Activated CD8-positive, alpha-beta memory T cell treated with anti-CD3 and anti-CD28 coated beads, Interleukin-2, amount 50 U/mL, for 24 hours (primary cell): ENCODE measurements around the gene CDX2.
"Not testable (repeated sequence)": the region's sequence is repeated elsewhere in the genome, so short reads cannot be mapped to it uniquely, and the experiment has no call there.

Experiments used
- DNase-seq: peaks from one replicate; pipeline ENCODE4 v3.0.0-alpha.2; 2020; ENCODE audit errors: extremely low read depth

CDX2 gene

GRCh38 chr13:27969082-27969865 is at the start of gene CDX2:
TSS of gene CDX2 (minus strand) at chr13:27969315. CDS start at chr13:27969006, 309 bp downstream.
- DNase-seq: no peak

DNA sequence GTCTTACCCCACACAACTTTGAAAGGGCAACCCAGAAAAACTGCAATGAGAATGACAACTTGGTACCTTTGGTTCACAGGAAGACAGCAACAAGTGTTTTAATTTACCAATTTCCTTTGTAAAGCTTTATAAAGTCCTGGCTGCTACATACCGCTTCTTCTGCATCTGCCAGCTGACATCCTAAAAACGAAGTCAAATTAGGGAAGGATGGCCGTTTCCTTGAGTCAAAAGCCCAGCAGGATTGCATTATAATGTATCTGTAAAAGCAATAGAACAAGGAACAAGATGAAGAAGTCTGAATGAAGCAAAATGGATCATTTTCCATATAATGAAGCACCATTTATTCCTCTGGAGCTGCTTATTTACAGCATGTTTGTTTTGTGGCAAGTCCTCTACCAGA is 45.2 kb upstream of the CDX2 start:
- DNase-seq: no peak

- no peak for DNase-seq
Observed at GRCh38 chr13:28013482-28013881, 44.4 kb upstream of the CDX2 start.

- no peak for DNase-seq
Observed at GRCh38 chr13:28012896-28013295, 43.8 kb upstream of the CDX2 start.

DNA sequence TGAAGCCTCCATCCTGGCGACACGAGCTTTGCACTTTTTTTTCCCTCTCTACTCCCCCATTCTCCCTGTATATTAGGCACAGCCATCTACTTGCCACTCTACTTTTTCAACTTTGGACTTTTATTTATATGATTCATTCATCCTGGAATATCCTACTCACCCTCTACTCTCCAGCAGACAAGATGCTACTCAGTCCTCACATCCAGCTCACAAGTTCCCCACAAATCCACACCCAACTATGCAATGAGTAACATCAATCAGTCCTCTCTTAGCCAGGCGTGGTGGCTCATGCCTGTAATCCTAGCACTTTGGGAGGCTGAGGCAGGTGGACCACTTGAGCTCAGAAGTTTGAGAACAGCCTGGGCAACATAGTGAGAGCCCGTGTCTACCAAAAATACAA is 43.3 kb upstream of the CDX2 start:
- no peak for DNase-seq

DNA sequence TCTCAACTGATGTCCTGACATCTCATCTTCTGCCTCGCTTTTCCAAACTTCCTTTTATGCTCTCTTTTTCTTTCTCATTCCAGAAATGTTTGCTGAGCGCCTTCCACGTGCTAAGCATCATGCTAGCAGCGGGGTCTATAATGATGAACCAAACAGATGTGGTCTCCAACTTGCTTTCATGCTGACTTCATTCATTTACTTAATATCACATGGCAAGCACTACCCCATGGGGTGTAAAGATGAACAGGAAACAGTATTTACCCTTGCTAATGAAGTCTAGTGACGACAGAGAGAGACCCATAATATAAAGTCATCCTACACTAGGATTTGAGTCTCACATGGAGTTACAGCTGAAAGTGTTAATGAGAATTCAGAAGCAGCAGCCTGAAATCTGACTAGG is 40.9 kb upstream of the CDX2 start:
- DNase-seq: no peak

DNA sequence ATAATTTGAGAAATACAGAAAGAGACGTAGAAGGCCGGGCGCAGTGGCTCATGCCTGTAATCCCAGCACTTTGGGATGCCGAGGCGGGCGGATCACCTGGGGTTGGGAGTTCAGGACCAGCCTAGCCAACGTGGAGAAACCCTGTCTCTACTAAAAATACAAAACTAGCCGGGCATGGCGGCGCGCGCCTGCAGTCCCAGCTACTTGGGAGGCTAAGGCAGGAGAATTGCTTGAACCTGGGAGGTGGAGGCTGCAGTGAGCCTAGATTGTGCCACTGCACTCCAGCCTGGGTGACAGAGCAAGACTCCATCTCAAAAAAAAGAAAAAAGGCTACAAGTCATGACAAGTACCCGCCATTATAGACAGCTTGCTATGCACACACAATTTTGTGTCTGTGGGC is 35.9 kb upstream of the CDX2 start:
- not testable (repeated sequence) for DNase-seq

GRCh38 chr13:28002886-28003698 is 34.0 kb upstream of the CDX2 start:
- DNase-seq: no peak

GRCh38 chr13:28001837-28002473 is 32.8 kb upstream of the CDX2 start:
- no peak for DNase-seq

GRCh38 chr13:28001049-28001448 is 31.9 kb upstream of the CDX2 start:
- DNase-seq: no peak

DNA sequence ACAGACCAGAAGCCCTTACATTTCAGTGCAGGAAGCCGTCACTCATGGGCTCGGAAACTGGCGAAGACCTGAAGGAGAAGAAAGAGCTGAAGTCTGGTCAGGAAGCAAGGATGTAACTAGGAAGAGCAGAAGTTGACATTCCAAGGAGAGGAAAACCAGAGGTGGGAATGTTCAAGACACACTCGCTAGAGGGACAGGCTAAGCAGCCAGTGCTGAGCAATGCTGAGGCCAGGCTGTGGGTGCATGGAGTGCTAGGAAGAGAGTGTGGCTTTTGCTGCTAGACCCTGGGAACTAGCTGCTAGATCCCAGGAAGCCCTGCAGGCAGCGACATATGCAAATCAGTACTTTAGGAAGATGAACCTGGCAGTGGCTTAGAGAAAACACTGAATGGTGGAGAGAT is 31.5 kb upstream of the CDX2 start:
- DNase-seq: no peak

- DNase-seq: no peak
Observed at GRCh38 chr13:27997904-27998522, 28.9 kb upstream of the CDX2 start.

- DNase-seq: no peak
Observed at GRCh38 chr13:27991881-27992280, 22.8 kb upstream of the CDX2 start.

DNA sequence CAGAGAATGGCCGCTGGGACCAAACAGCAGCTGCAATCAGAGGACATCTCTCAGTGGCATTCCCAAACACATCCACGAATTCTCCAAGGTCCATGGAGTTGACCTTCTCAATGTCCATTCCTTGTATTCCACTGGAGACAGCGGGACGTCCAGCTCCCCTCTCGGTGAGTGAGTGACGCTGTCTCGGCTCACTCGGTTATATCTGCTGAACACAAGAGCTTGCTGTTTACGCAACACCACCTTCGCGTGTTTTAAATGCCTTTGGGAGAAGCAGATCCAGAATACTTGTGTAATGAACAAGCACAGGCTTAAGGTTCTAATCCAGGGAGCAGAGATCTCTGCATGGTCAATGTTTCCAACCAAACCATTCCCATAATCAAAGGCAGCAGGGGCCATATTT is 19.4 kb upstream of the CDX2 start, which contains the start of gene URAD:
URAD (minus strand) TSS at position 174 of the 400 bp plus-strand sequence; CDS start at position 118, 56 bp downstream.
- no peak for DNase-seq

DNA sequence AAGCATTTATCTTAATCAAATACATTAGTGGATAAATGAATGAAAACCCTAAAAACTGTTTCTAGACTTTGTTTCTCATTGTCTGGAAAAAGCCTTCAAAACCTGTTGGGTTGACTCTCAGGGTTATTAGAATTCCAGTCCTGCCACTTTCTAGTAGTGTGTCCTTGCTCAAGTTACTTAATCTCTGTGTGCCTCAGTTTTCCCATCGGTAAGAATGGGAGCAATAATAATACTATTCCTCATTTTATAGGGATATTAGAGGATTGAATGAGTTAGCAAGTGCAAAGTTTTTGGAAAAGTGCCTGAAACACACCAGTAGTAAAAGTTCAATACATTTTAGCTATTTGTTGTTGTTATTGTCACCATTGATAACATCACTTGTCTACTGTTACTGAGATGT is 16.5 kb upstream of the CDX2 start:
- no peak for DNase-seq

DNA sequence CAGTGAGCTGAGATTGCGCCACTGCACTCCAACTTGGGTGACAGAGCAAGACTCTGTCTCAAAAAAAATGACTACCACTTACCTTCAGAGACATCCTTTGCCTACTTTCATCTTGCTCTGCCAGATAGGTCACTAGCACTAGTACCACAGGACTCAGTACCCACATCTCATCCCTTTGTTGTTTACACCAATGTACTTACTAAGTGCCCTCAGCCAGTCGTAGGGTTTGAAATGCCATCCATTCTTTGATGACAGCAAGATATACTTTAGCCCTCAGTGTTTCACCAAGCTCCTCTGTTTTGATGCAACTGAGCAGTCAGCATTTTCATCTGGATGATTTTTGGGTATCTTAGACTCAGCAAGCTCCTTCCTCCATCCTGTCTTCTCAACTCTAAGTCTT is 13.2 kb upstream of the CDX2 start:
- DNase-seq: no peak

DNA sequence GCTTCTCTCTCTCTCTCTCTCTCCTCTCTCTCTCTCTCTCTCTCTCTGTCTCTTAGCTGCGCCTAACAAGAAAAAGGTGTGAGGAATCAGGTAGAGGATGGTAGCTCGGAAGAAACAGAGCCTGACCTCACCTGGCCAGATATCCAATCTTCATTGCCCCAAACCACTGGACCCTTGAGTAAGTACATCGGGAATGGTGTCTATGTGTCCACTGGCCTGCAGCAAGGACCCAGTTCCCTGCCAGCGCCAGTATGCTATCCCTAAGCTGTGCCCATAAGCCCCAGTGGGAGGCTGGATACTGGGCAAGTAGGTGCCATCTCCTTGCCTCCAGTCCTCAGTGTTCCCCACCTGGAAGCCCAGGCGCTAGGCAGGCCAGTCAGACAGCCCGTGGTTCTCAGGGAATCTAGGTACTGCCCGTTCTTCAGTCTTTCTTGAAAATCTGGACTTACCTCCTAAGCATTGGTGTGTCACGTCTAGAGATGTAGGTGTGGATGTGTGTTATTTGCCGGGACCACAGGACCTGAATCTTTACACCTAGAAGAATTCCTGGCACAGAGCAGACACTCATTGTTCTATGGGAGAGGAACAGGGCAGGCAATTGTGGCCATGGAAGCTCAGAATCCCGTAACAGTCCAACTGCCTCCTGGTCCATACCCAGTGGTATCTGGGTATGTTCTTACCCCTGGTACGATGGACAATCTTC is 12.0 kb upstream of the CDX2 start:
- DNase-seq: no peak

DNA sequence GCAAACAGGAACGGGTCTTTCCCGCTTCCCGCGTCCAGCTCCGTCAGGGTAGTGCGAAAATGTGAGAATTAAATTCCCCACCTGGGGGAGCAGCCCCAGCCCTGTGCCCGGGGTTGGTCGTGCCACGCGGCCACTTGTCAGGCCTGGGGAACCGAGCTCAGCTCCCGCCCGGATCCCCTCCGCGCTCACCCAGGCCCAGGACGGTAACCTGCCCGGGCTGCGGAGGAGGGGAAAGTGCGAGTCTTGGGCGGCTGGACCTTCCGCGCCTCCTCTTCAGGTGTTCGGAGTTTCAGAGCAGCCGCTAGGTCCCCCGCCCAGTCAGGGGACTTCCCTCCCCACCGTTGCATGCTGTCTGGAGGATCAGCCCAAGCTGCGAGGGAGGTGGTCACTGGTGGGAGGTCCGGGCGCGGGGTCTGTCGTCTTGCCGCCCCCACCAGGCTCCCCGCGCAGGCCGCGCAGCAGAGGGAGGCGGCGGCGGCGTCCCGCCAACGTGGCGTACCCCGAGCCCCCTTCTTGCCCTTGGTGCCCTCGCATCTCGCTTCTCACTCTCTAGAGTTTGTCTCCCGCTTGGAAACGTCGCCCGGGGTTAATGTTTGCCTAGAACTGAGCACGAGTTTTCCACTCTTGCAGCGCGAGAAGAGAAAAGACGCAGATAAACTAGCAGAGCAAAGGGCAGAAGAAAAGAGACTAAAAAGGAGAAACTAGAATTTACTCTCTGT is 11.3 kb upstream of the CDX2 start:
- DNase-seq: no peak

DNA sequence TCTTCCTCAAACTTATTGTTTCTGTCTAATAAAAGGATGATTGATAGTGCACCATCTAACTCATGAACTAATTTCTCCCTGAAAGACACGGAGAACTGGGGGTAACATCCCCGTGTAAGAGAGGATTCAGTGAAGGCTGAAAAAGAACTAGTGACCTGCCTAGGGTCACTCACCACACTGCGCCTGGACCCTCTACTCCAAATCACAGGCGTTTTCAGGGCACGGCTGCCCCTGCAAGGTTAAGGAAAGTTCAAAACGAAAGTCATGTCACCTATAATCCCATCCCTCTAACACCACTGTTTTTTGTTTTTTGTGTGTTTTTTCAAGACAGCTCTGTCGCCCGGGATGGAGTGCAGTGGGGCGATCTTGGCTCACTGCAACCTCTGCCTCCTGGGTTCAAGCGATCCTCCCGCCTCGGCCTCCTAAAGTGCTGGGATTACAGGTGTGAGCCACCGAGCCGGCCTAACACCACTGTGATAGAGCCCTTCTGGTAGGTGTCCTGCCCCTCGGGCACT is 10.7 kb upstream of the CDX2 start:
- no peak for DNase-seq

- no peak for DNase-seq
Observed at GRCh38 chr13:27979001-27979643, 10.0 kb upstream of the CDX2 start.
